T-helper 22 cell (primary cell): ENCODE results near the gene C1orf216.
"Not testable (repeated sequence)": the region's sequence is repeated elsewhere in the genome, so short reads cannot be mapped to it uniquely, and the experiment has no call there.

Source experiments
- DNase-seq: peaks from one replicate; pipeline ENCODE4 v3.0.0-alpha.2; 2020; ENCODE audit warnings: low read depth

Gene C1orf216

DNA sequence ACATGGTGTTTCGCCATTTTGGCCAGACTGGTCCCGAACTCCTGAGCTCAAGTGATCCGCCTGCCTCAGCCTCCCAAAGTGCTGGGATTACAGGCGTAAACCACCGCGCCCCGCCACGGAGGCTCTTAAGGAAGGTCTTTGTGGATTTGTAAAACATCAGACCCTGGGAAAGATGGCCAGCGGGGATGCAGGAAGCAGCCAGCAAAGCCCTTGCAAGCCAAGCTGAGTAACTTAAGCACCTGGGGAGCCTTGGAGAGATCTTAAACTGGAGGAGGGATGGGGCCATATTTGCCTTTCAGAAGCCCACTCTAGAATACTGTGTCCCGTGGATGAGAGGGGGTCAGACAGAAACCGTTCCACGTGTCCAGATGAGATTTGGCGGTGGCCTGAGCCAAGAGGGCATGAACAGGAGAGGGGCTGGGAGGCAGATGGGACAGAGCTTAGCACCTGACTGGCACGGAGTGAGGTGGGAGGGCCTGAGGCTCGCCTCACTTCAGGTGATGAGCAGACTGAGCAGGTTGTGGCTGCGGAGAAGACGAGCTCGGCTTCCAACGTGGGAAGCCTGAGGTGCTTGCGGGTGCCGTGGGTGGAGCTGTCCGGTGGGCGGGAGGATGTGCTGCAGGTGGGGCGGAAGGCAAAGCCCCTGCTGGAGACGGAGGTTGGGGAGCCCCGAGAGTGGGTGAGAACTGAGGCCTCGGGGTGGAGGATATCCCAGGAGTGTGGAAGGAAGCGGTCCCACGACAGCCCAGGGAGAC lies 11.7 kb downstream of the C1orf216 start:
- no peak for DNase-seq

DNA sequence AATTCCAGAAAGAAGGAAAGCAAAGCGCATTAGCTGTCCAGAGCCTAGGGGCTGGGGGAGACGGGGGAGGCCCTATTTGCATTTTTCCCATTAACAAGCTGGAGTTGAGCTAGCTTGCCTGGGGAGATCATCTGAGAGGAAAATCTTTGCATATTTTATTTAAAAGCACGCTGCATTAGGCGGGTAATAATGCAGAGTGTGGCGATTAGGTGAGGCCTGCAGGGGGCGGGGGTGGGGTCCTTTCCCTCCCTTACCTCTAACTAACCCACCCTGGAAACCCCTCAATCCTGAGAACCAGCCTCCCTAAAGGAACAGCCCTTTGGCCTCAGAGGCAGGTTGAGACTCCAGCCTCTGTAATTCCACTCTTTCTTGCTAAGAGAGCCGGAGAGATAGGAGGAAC lies 16.2 kb downstream of the C1orf216 start:
- no peak for DNase-seq

DNA sequence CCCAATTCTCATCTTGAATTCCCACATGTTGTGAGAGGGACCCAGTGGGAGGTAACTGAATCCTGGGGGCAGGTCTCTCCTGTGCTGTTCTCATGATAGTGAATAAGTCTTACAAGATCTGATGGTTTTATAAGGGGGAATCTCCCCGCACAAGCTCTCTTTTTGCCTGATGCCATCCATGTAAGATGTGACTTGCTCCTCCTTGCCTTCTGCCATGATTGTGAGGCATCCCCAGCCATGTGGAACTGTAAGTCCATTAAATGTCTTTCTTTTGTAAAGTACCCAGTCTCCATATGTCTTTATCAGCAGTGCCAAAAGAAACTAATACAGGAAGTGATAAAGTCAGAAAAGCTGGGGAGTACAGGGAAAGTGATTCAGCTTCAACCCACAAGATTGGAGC lies 19.5 kb downstream of the C1orf216 start:
- DNase-seq: not testable (repeated sequence)

DNA sequence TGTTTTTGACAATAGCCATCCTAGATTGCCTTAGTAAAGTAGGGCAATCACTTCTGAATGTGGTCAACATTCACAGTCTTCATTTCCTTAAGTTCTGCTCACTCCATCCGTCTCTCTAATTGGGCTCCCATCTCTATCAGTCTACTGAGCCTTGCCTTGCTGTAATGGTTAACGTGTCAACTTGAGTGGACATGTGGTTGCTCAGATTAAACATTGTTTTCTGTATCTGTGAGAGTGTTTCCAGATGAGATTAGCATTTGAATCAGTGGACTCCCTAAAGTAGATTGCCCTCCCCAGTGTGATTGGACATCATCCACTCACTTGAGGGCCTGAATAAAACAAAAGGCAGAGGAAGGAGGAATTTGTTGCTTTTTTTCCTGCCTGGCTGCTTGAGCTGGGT lies 26.4 kb downstream of the C1orf216 start:
- no peak for DNase-seq

DNA sequence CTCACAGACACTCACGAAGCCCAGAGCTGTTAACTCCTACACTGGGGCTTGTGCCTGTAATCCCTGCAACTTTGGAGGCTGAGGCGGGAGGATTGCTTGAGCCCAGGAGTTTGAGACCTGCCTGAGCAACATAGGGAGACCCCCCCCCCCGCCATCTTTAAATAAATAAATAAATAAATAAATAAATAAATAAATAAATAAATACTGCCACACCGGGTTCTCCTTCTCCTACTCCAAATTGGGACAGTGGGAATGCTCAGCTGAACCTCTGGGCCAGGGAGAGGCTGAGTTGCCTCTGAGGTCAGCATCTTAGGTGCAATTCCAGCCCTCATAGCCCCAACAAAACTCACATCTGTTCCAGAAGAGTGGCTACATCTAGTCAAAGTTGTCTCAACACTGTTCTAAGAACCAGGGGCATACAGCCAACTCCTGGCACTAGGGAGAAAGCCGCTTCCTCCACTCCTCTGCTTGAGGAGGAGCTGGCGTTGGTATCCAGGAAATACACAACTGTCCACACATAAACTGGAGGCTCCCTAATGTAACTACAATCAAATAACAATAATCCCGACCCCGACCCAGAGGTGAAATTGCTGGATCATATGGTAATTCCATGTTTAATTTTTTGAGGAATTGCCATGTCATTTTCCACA lies 27.0 kb downstream of the C1orf216 start:
- no peak for DNase-seq

DNA sequence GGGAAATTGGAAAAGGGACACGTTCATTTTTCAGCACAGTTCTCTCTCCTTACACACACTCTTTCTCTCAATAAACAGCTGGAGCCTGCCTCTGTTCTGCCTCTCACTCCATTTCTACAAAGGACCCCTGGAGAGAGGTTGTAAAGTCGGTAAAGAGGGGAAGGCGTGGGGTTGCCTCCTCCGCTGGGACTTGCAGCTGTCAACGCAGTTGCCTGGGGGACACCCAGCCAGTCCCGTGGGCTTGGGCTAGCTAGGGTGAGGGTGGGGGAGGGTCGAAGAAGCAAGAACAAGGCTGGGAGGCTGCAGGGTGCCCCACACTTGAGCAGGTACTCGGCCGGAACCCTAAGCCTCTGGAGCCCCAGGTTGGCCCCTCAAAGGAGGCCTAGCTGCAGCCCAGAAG lies 27.6 kb downstream of the C1orf216 start:
- DNase-seq: no peak

DNA sequence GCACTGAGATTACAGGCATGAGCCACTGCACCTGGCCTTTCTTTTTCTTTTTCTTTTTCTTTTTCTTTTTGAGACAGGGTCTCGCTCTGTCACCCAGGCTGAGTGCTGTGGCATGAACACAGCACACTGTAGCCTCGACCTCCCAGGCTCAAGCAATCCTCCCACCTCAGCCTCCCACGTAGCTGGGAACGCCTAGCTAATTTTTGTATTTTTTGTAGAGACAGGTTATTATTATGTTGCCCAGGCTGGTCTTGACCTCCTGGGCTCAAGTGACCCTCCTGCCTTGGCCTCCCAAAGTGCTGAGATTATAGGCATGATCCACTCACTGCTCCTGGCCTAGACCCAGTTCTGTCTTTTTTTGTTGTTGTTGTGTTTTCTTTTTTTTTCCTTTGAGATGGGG lies 28.6 kb downstream of the C1orf216 start:
- DNase-seq: not testable (repeated sequence)

DNA sequence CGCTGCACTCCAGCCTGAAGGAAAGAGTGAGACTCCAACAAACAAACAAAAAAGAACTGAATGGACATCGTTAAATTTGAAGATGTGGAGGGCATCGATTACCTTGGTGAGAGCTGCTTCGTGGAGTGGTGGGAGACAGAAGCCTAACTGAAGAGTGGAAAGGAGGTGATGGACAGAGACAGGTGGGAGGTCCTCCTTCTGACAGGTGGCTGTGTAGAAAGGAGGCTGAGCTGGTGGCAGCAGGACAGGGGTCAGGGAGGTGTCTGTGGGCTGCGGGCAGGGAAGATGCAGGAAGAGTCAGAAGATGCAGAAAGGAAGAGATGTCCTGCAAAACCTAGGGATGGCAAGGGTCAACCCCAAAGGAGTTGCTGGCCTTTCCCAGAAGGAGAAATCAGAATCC lies 30.5 kb downstream of the C1orf216 start:
- DNase-seq: no peak

DNA sequence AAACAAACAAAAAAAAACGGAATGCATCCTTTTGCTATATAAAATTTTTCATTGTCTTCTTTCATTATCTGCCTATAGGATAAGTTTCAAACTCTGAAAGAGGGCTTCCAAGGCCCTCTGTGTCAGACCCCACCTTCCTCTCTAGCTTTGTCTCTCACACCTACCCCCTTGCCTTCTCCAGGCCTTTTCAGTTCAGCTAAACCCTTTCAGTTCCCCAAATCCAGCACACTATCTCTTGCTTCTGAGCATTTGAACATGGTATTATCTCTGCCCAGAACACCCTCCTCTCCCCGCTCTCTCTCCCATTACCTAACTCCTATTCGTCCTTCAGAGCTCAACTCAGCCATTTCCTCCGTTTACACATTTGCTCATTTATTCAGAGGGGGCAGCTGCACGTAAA lies 35.7 kb downstream of the C1orf216 start:
- DNase-seq: no peak

DNA sequence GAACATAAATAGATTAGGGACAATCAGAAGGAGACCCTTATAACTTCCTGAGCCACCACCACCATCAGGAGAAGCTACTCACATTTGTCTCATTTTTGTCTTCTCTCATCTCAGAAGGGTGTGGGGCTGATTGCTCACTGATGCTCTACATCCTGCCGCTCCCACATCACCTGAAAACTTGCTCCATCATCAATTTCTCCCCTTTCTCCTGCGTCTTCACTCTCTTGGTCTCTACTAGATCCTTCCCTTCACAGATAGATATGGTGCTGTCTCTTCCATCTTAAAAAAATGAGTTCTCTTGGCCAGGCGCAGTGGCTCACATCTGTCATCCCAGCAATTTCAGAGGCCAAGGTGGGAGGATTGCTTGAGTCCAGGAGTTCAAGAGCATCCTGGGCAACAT lies 38.4 kb downstream of the C1orf216 start:
- DNase-seq: no peak

DNA sequence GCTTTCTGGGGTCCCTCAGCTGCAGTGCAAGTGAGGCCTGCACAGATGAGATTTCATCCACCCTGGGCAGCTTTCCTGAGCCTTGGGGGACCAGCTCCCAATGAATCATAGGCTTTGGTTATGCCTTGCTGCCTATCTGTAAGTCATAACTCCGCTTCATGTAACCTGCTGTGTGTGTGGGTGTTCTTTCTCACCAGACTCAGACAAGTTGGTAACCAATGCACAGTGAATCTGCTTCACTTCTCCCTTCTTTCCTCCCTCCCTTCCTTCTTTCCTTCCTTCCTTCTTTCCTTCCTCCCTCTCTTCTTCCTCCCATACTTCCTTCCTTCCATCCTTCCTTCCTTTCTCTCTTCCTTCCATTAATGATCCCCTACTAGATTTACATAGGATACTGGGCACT lies 42.9 kb downstream of the C1orf216 start:
- no peak for DNase-seq

DNA sequence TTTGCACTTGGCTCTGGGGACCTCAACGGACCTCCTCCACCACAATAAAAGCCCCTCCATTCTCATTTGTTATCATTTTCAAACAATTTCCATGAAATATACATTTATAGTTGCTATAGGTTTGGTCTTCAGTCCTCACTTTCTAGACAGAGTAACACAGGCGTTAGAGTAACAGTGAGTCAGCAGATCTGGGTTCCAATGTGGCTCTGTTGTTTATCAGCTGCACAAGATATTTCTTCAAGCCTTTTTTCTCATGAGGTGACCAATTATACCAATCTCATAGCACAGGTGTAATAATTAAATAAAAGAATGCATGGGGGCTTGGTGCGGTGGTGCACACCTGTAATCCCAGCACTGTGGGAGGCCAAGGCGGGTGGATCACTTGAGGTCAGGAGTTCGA lies 44.6 kb downstream of the C1orf216 start:
- no peak for DNase-seq

DNA sequence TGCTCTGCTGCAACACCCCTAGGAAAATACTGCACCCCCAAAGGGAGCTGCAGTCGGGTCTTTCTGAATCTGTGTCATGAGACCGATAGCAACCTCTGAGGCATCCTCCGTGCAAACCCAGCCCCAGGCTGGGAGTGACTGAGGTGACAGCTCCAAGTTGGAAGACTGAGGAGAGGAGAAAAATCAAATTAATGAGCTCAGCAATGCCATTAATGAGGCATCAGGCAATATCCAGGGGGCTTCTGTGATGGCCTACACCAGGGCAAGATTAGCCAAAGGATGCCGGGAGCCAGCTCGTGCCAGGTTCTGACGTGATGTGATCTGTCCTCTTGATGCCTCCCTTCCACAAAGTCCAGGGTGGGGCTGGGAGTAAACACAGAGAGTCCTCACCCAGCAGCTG lies 46.6 kb downstream of the C1orf216 start:
- DNase-seq: no peak

DNA sequence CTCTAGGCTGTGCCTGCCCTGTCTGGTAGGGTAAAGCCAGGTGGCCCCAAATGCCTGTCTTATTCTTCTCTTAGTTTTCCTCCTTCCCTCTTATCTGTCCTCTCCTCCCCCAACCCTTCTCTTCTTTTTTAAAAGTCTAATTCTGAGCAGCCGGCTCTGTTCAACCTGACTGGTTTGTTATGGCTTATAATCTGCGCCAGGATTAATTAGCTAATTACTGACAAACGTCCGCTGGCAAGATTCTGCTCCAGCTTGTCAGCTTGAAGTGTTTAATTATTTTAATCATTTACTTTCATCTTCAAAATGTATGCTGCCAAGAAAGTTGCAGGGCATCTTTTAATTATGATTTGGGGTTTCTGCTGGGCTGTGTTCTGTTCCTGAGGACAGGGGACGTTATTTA lies 50.2 kb downstream of the C1orf216 start:
- no peak for DNase-seq

DNA sequence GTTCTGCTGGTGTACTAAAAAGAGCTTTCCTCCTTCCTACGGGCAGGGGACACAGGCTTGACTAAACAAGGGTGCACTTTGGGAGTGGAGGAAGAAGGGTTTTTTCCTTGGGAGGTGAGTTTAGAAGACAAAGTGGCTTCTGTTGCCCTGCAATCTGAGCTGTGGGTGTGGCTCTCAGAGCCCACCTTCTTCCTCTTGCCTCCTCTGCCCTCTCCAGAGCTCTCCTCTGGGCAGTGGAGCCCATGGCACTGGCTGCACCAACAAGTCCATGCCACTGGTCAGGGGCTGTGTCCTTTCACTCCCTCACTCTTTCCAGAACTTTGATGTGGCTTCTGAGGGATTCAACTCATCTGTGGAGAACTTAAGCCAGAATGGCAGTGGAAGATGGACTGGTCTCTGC lies 51.8 kb downstream of the C1orf216 start:
- DNase-seq: no peak

DNA sequence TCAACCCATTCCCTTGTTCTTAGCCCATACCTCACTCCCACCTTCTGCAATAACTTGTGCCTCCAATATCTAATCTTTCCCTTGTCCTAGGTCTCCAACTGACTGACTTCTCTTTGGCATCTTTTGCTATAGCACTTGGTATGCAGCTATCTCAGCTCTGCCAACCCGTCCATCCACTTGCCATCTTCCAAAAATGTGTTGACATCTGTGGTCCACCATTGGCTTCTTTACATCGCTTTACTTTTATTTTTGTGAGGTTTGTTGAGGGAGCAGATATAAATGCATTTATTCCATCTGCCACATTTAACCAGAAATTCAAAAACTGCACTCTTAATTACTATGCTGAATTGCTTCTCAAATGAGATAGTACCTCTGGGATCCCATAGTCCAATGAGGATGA lies 52.5 kb downstream of the C1orf216 start:
- DNase-seq: no peak
